ENCODE data around the gene ZSWIM4.
A peak's percentile ranks its signal among the peaks of the same experiment; 100 is the strongest.

Gene ZSWIM4

DNA sequence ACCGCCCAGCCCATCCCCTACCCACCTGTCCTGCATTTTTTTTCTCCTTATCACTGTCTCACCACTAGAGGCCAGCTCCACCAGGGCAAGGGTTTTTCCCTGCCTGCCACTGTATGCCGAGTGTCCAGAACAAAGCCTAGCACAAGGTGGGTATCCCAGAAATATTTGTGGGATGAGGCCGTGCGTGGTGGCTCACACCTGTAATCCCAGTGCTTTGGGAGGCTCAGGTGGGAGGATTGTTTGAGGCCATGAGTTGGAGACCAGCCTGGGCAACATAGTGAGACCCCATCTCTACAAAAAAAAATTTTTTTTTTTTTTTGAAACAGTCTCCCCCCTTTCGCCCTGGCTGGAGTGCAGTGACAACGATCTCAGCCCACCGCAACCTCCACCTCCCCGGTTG, 33.8 kb upstream of the ZSWIM4 start:
- Histone ChIP-seq H3K4me2 (ENCODE audit: low read length) (no peak overlapping the region), H2BK120ac (ENCODE audit: insufficient read depth, low read length, poor library complexity) (no peak overlapping the region), H3K9me3 (ENCODE audit: insufficient read depth, low read depth, low read length) (peaks cover 1% of the 10 kb centered on the region), H4K12ac (ENCODE audit: low read depth, low read length) (no peak overlapping the region), H2BK12ac (ENCODE audit: low read length) (no peak overlapping the region), H3K36me3 (ENCODE audit: control insufficient read depth in 1 of 2, insufficient read depth in 2 of 2, low read length in 2 of 2) (peaks cover 58 to 65% of the 10 kb centered on the region in 2 experiments), H2AK5ac (ENCODE audit: low read length) (no peak overlapping the region), H3K23ac (ENCODE audit: low read length) (no peak overlapping the region), H3K14ac (ENCODE audit: low read length) (no peak overlapping the region), H3K79me1 (ENCODE audit: low read length) (peaks cover 7% of the 10 kb centered on the region), H3K9ac (ENCODE audit: low read length) (no peak overlapping the region), H3K79me2 (ENCODE audit: control insufficient read depth, insufficient read depth, low read length, poor library complexity) (peaks cover 4% of the 10 kb centered on the region), H3K27me3 (ENCODE audit: insufficient read depth, low read length) (no peaks in the 10 kb centered on the region), H3K18ac (ENCODE audit: low read length) (no peak overlapping the region), H3K27ac (ENCODE audit: low read depth, low read length) (no peak overlapping the region), H3K4me1 (ENCODE audit: control insufficient read depth in 1 of 2, insufficient read depth in 2 of 2, low read length in 2 of 2) (peaks cover 10 to 13% of the 10 kb centered on the region in 2 experiments), H3K4ac (ENCODE audit: low read depth, low read length) (no peak overlapping the region), H4K91ac (ENCODE audit: low read depth, low read length) (no peak overlapping the region), H3K4me3 (ENCODE audit: low read depth, low read length) (no peak overlapping the region), H2AFZ (ENCODE audit: insufficient read depth, low read length, poor library complexity) (no peak overlapping the region), H4K8ac (ENCODE audit: low read depth, low read length) (no peak overlapping the region), H2BK5ac (ENCODE audit: low read depth, low read length, poor library complexity) (no peak overlapping the region)
- no CpG with 5 or more reads among the region's 8 CpGs for WGBS (ENCODE audit: extremely low coverage, insufficient coverage, insufficient read length)
- DNase-seq, result peak in 1 of 2 donors; percentile 15

GRCh38 chr19:13762635-13763235, 32.5 kb upstream of the ZSWIM4 start:
- Histone ChIP-seq H4K8ac (ENCODE audit: low read depth, low read length) (no peak overlapping the region), H3K79me2 (ENCODE audit: control insufficient read depth, insufficient read depth, low read length, poor library complexity) (peaks cover 4% of the 10 kb centered on the region), H3K14ac (ENCODE audit: low read length) (no peak overlapping the region), H4K91ac (ENCODE audit: low read depth, low read length) (no peak overlapping the region), H3K4me3 (ENCODE audit: low read depth, low read length) (no peak overlapping the region), H3K18ac (ENCODE audit: low read length) (no peak overlapping the region), H3K79me1 (ENCODE audit: low read length) (peaks cover 7% of the 10 kb centered on the region), H4K12ac (ENCODE audit: low read depth, low read length) (no peak overlapping the region), H2BK5ac (ENCODE audit: low read depth, low read length, poor library complexity) (no peak overlapping the region), H3K27me3 (ENCODE audit: insufficient read depth, low read length) (no peaks in the 10 kb centered on the region), H2BK12ac (ENCODE audit: low read length) (no peak overlapping the region), H3K9me3 (ENCODE audit: insufficient read depth, low read depth, low read length) (peaks cover 1% of the 10 kb centered on the region), H2BK120ac (ENCODE audit: insufficient read depth, low read length, poor library complexity) (no peak overlapping the region), H3K4me2 (ENCODE audit: low read length) (no peak overlapping the region), H2AK5ac (ENCODE audit: low read length) (no peak overlapping the region), H3K36me3 (ENCODE audit: control insufficient read depth in 1 of 2, insufficient read depth in 2 of 2, low read length in 2 of 2) (peaks cover 45 to 57% of the 10 kb centered on the region in 2 experiments), H3K9ac (ENCODE audit: low read length) (no peak overlapping the region), H3K4ac (ENCODE audit: low read depth, low read length) (no peak overlapping the region), H3K23ac (ENCODE audit: low read length) (no peak overlapping the region), H3K27ac (ENCODE audit: low read depth, low read length) (no peak overlapping the region), H3K4me1 (ENCODE audit: control insufficient read depth in 1 of 2, insufficient read depth in 2 of 2, low read length in 2 of 2) (peaks cover 10 to 13% of the 10 kb centered on the region in 2 experiments), H2AFZ (ENCODE audit: insufficient read depth, low read length, poor library complexity) (no peak overlapping the region)
- no CpG with 5 or more reads among the region's 42 CpGs for WGBS (ENCODE audit: extremely low coverage, insufficient coverage, insufficient read length)
- no peak for DNase-seq

DNA sequence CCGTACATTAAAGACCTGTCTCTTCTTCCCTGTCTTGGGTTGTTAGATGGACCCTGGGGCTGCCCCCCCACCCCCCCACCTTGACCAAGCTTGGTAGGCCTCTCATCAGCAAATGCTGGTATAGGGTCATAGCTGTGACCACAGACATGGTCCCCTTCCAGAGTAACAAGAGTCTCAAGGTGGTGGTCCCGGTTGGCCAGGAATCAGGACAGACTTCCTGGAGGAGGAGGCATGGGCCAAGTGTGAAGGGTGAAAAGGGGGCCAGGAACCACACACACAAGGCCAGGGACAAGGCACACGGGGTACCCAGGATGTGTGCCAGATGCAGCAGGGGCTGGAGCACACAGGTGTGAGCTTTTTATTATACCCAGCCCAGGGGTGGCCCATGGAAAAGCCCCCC, 32.0 kb upstream of the ZSWIM4 start:
- peaks cover 1% of the 10 kb centered on the region for H3K9me3 ChIP-seq (ENCODE audit: insufficient read depth, low read depth, low read length)
- no peak overlapping the region for H4K12ac ChIP-seq (ENCODE audit: low read depth, low read length)
- no peak overlapping the region for H3K18ac ChIP-seq (ENCODE audit: low read length)
- peaks cover 4% of the 10 kb centered on the region for H3K79me2 ChIP-seq (ENCODE audit: control insufficient read depth, insufficient read depth, low read length, poor library complexity)
- peaks cover 7% of the 10 kb centered on the region for H3K79me1 ChIP-seq (ENCODE audit: low read length)
- no peak overlapping the region for H2AFZ ChIP-seq (ENCODE audit: insufficient read depth, low read length, poor library complexity)
- H3K27ac ChIP-seq (ENCODE audit: low read depth, low read length), result no peak overlapping the region
- no peak overlapping the region for H2BK5ac ChIP-seq (ENCODE audit: low read depth, low read length, poor library complexity)
- no peak overlapping the region for H3K9ac ChIP-seq (ENCODE audit: low read length)
- no CpG with 5 or more reads among the region's 3 CpGs for WGBS (ENCODE audit: extremely low coverage, insufficient coverage, insufficient read length)
- DNase-seq, result no peak
- no peak overlapping the region for H3K4me2 ChIP-seq (ENCODE audit: low read length)
- H4K8ac ChIP-seq (ENCODE audit: low read depth, low read length), result no peak overlapping the region
- no peak overlapping the region for H4K91ac ChIP-seq (ENCODE audit: low read depth, low read length)
- no peak overlapping the region for H2BK120ac ChIP-seq (ENCODE audit: insufficient read depth, low read length, poor library complexity)
- no peak overlapping the region for H3K4me3 ChIP-seq (ENCODE audit: low read depth, low read length)
- H3K36me3 ChIP-seq (ENCODE audit: control insufficient read depth in 1 of 2, insufficient read depth in 2 of 2, low read length in 2 of 2), result peaks cover 41 to 53% of the 10 kb centered on the region in 2 experiments
- peaks cover 10 to 13% of the 10 kb centered on the region in 2 experiments for H3K4me1 ChIP-seq (ENCODE audit: control insufficient read depth in 1 of 2, insufficient read depth in 2 of 2, low read length in 2 of 2)
- no peak overlapping the region for H2AK5ac ChIP-seq (ENCODE audit: low read length)
- H3K4ac ChIP-seq (ENCODE audit: low read depth, low read length), result no peak overlapping the region
- H3K23ac ChIP-seq (ENCODE audit: low read length), result no peak overlapping the region
- no peaks in the 10 kb centered on the region for H3K27me3 ChIP-seq (ENCODE audit: insufficient read depth, low read length)
- no peak overlapping the region for H3K14ac ChIP-seq (ENCODE audit: low read length)
- H2BK12ac ChIP-seq (ENCODE audit: low read length), result no peak overlapping the region

DNA sequence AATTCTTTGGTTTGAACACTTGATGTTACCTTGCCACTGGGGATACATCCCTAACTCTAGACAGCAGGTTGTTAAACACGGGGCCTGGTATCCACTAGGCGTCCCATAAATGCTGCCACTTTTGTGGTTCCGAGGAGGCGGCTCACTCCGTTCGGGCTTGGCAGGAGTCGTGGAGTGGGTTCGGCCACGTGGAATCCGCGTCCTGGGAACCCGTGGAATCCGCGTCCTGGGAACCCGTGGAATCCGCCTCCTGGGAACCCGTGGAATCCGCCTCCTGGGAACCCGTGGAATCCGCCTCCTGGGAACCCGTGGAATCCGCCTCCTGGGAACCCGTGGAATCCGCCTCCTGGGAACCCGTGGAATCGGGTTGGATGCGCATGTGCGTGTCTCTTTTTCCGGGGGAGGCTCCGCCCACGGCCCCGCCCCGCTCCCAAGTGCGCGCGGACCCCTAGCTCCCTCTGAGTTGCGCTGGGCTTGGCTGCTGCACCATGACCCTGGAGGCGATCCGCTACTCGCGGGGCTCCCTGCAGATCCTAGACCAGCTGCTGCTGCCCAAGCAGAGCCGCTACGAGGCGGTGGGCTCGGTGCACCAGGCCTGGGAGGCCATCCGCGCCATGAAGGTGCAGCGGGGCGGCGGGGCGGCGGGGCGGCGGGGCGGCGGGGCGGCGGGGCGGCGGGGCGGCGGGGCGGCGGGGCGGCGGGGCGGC, 31.0 kb upstream of the ZSWIM4 start, which contains the start of gene MRI1:
MRI1 (plus strand) TSS at position 422 of the 707 bp plus-strand sequence; CDS start at position 489, 67 bp downstream.
- no peaks in the 10 kb centered on the region for H3K27me3 ChIP-seq (ENCODE audit: insufficient read depth, low read length)
- peaks cover 7% of the 10 kb centered on the region for H3K79me1 ChIP-seq (ENCODE audit: low read length)
- H3K4ac ChIP-seq (ENCODE audit: low read depth, low read length), result peak within 1 kb of the TSS; percentile 41
- DNase-seq, result peak; percentile 35 to 71
- no peak within 1 kb of the TSS for H2AK5ac ChIP-seq (ENCODE audit: low read length)
- peak within 1 kb of the TSS; percentile 81 for H3K4me2 ChIP-seq (ENCODE audit: low read length)
- H3K18ac ChIP-seq (ENCODE audit: low read length), result peak within 1 kb of the TSS; percentile 85
- no peak within 1 kb of the TSS for H2BK5ac ChIP-seq (ENCODE audit: low read depth, low read length, poor library complexity)
- peak within 1 kb of the TSS; percentile 17 for H4K12ac ChIP-seq (ENCODE audit: low read depth, low read length)
- peak within 1 kb of the TSS; percentile 77 for H4K8ac ChIP-seq (ENCODE audit: low read depth, low read length)
- peaks cover 10 to 13% of the 10 kb centered on the region in 2 experiments for H3K4me1 ChIP-seq (ENCODE audit: control insufficient read depth in 1 of 2, insufficient read depth in 2 of 2, low read length in 2 of 2)
- H2BK12ac ChIP-seq (ENCODE audit: low read length), result no peak within 1 kb of the TSS
- no peak within 1 kb of the TSS for H3K23ac ChIP-seq (ENCODE audit: low read length)
- WGBS (ENCODE audit: extremely low coverage, insufficient coverage, insufficient read length), result no CpG with 5 or more reads among the region's 67 CpGs
- H3K9me3 ChIP-seq (ENCODE audit: insufficient read depth, low read depth, low read length), result no peaks in the 10 kb centered on the region
- no peak within 1 kb of the TSS for H3K27ac ChIP-seq (ENCODE audit: low read depth, low read length)
- peak within 1 kb of the TSS; percentile 93 for H3K4me3 ChIP-seq (ENCODE audit: low read depth, low read length)
- peaks cover 4% of the 10 kb centered on the region for H3K79me2 ChIP-seq (ENCODE audit: control insufficient read depth, insufficient read depth, low read length, poor library complexity)
- peak within 1 kb of the TSS; percentile 82 for H4K91ac ChIP-seq (ENCODE audit: low read depth, low read length)
- peak within 1 kb of the TSS; percentile 70 for H3K9ac ChIP-seq (ENCODE audit: low read length)
- peak within 1 kb of the TSS; percentile 74 for H3K14ac ChIP-seq (ENCODE audit: low read length)
- H2BK120ac ChIP-seq (ENCODE audit: insufficient read depth, low read length, poor library complexity), result no peak within 1 kb of the TSS
- peak within 1 kb of the TSS; percentile 85 for H2AFZ ChIP-seq (ENCODE audit: insufficient read depth, low read length, poor library complexity)
- H3K36me3 ChIP-seq (ENCODE audit: control insufficient read depth in 1 of 2, insufficient read depth in 2 of 2, low read length in 2 of 2), result peaks cover 43 to 55% of the 10 kb centered on the region in 2 experiments

Measured in trophoblast cell (in vitro differentiated cells and primary cell).